Measurements from ENCODE around the gene HSPA5.
"Not testable (repeated sequence)": the region's sequence is repeated elsewhere in the genome, so short reads cannot be mapped to it uniquely, and the experiment has no call there.

Gene HSPA5

GRCh38 chr9:125241000-125241862 is at the start of gene HSPA5:
Gene HSPA5 (minus strand): TSS chr9:125241343. CDS start chr9:125241126, 217 bp downstream.
- DNase-seq (ENCODE audit: low spot score) = peak; percentile 98

- DNase-seq (ENCODE audit: low spot score) = not testable (repeated sequence)
Observed at GRCh38 chr9:125286935-125287433, 45.8 kb upstream of the HSPA5 start.

DNA sequence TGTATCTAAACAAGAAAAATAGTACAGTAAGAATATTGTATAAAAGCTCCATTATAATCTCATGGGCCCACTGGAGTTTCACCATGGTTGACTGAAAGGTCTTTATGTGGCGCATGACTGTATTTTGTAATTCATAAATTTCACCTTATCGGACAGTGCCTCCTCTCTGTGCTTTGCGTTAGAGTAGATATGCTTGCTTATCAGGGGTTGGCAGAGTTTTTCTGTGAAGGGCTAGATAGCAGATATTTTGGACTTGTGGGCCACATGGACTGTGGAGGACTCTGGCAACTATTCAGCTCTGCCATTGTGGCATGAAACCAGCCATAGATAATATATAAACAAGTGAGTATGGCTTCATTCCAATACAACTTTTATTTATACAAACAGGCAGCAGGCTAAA is 43.7 kb upstream of the HSPA5 start:
- DNase-seq (ENCODE audit: low spot score) = peak; percentile 93

GRCh38 chr9:125280945-125281344 is 39.8 kb upstream of the HSPA5 start:
- no peak for DNase-seq (ENCODE audit: low spot score)

DNA sequence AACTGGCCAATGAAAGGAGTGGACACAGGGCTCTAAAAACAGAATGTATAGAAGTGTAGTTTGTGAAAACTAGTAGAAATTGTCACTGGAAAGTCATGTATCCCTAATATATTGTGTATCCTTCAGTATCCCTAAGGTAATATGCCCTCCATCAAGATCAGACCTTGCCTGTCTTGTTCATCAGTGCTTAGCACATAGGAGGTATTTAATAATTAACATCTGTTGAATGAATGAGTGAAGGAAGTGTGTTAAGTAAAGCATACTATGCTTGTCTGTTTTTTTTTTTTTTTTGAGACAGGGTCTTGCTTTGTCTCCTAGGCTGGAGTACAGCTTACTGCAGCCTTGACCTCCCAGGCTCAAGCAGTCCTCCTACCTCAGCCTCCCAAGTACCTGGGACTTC is 36.3 kb upstream of the HSPA5 start:
- DNase-seq (ENCODE audit: low spot score) = no peak

- no peak for DNase-seq (ENCODE audit: low spot score)
Observed at GRCh38 chr9:125276771-125277170, 35.6 kb upstream of the HSPA5 start.

DNA sequence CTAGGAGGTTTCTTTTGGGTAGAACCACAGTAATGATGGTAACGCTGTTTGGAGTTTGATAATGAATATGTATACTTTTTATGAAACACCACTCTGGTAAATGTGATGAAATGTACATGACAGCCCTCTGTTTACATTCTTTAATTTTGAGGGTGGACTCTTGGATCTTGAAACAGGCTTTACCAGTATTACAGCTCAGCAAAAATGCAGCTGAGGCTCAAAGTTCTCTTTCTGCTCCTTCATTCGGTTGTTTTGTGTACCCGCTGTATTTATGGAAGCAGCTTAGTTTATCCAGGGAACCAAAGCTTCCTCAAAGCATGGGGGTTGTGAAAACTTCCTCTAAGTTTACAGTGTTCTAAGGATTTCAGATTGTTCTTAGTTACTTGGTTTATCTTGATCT is 31.6 kb upstream of the HSPA5 start:
- DNase-seq (ENCODE audit: low spot score) = peak; percentile 41

DNA sequence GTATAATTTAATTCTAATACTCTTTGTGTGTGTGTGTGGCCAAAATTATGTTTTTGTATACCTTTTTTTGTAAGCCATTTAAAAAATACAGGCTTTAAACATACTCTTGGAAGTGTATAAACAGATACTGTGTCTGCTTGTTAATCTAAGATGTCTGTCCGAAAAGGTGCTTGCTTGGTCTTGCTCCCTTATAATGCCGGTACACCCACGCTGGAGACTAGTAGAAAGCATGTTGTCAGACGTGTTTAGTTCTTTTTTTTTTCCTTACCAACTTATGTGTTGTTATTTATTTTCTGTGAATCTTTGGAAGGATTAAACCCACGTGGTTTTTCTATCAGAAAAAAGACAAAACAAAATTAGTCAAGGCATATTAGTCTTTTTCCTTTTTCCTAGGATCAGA is 29.9 kb upstream of the HSPA5 start:
- no peak for DNase-seq (ENCODE audit: low spot score)

DNA sequence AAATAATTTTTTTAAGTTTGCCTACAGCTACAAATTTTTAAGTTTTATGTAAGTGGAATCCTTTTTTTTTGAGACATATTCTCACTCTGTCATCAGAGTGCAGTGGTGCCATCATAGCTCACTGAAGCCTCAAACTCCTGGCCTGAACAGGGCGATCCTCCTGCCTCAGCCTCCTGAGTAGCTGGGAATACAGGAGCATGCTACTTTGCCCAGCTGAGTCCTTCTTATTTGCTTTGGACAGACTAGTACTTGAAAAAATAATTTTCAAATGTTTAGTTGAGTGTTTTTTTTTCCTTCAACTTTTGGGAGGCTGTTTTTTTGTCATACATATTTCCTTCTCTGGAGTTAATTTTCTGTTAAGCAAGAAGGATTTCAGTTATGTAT is 27.9 kb upstream of the HSPA5 start:
- no peak for DNase-seq (ENCODE audit: low spot score)

DNA sequence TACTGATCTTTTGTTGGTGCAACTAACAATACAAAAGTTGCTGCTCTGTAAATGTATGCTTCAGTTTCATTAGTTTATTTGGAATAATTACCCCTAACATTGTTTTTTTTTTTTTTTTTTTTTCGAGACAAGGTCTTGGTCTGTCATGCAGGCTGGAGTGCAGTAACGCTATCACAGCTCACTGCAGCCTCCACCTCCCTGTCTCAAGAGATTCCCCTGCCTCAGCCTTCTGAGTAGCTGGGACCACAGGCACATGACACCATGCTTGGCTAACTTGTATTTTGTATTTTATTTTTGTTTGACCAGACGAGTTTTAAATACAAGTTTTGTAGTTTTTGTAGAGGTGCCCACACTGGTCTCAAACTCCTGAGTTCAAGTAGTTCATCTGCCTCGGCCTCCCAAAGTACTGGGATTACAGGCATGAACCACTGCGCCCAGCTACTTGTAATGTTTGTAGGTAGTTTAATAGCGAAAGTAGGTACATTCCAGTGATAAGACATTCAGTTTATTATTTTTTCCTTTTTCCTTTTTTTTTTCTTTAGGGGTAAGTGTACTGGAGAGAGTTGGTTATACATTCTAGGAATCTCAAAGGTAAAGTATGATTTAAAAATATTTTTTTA is 27.4 kb upstream of the HSPA5 start:
- DNase-seq (ENCODE audit: low spot score) = no peak

- not testable (repeated sequence) for DNase-seq (ENCODE audit: low spot score)
Observed at GRCh38 chr9:125264068-125264467, 22.9 kb upstream of the HSPA5 start.

- DNase-seq (ENCODE audit: low spot score) = peak; percentile 74
Observed at GRCh38 chr9:125262294-125262991, 21.3 kb upstream of the HSPA5 start.

- peak; percentile 93 for DNase-seq (ENCODE audit: low spot score)
Observed at GRCh38 chr9:125261501-125262293, 20.6 kb upstream of the HSPA5 start, which contains the start of gene GAPVD1. Gene GAPVD1 (plus strand): TSS chr9:125261826. CDS start chr9:125298922, 37,096 bp downstream.

DNA sequence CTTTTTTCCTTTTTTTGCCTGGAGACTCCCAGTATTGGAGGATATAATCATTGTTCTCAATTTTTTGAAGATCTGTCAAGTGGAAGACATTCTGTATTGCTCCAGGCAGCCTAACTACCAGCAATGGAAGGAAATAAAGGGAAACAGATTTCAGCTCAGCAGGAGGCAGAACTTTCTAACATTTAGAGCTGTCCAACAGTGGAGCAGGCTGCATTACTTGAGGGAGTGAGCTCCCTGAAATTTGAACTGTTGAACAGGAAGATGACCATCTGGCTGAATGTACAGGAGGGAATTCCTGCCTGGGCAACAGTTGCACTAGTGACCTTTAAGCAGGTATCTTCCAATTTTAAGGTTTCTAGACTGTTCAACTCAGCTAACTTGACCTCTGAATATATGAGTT is 19.4 kb upstream of the HSPA5 start:
- no peak for DNase-seq (ENCODE audit: low spot score)

DNA sequence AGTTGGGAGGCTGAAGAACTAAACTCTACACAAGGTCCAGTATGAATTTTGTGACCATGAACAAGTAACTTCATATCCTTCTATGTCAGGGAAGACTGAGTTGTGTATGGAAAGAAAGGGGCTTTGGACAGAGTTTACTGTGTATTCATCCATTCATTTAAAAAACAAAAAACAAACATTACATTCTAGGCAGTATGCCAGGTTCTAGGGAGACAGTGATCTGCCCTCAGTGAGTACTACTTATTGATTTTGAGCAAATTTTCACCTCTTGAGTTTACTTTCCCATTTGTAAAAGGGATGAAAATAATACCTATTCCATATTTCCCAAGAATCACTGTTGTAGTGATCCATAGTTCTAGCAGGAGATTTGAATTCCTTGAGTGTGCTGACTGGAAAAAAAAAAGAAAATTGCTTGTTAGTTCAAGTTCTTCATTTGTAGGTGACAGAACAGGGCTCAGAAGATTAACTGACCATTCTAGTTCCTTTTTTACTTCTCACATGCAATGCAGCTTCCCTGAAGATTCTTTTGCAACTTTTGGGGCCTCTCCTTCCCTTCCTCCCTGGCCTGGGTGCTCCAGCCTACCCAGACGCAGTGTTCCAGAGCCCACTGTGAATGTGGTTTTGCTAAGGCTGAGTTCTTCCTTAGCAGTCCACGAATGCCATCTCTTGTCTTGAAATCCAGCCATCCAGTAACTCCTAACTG is 17.8 kb upstream of the HSPA5 start:
- DNase-seq (ENCODE audit: low spot score) = no peak

DNA sequence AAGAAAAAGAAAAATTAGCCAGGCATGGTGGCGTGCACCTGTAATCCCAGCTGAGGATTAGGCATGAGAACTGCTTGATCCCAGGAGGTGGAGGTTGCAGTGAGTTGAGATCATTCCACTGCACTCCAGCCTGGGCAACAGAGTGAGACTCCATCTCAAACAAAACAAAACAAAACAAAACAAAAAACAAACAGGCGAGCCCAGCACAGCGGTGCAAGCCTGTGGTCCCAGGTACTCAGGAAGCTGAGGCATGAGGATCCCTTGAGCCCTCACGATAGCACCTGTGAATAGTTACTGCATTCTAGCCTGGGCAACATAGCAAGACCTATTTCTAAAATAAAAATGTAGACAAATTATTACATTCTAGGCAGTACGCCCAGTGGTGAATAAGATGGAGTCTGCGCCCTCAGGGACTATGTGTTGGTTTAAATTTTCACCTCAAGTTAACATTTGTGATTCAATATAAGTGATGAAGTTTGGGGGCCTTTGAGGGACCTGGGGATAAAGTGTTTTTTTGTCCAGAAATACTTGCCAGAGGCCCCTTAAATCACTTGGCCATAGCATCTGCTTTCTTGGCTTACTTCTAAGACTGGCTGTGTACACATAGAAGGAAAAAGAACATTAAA is 17.1 kb upstream of the HSPA5 start:
- DNase-seq (ENCODE audit: low spot score) = no peak

DNA sequence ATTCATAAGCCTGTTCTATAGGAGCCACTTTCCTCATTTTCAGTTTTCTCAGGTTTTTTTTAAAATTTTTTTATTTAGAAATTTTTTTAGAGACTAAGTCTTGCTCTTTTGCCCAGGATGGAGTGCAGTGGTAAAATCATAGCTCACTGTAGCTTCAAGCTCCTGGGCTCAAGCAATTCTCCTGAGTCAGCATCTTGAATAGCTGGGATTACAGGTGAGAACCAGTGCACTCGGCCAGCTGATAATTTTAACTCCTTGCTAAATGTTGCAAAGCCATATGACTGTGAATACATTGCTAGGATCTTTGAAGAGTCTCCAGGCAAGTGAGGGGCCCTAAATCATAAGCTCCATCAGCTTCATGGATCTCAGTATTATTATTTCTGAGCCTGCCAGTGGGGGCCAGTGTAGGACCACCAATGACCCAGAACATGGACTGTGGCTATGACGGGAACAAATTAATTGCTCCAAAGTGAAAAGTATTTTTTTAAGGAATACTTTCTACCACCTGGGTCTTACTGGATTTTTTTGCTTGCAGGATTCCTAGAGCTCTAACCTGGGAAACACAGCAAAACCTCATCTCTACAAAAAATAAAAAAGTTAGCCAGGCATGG is 14.7 kb upstream of the HSPA5 start:
- DNase-seq (ENCODE audit: low spot score) = peak; percentile 77

GRCh38 chr9:125254231-125254630 is 13.1 kb upstream of the HSPA5 start:
- DNase-seq (ENCODE audit: low spot score) = no peak

- DNase-seq (ENCODE audit: low spot score) = no peak
Observed at GRCh38 chr9:125246261-125246667, 5.1 kb upstream of the HSPA5 start.

DNA sequence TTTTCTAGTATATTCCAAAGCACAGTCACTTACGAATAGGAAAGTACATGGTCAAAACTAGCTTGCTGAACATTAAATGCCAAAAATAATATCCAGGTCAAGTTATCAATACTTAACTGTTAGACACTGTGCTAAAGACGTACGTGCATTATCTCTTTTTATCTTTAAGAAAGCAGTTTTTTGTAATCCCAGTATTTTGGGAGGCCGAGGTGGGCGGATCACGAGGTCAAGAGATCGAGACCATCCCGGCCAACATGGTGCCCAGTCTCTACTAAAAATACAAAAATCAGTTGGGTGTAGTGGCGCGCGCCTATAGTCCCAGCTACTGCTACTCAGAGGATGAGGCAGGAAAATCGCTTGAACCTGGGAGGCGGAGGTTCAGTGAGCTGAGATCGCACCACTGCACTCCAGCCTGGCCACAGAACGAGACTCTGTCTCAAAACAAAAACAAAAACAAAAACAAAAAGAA is 2.7 kb upstream of the HSPA5 start:
- no peak for DNase-seq (ENCODE audit: low spot score)

Measured in hematopoietic multipotent progenitor cell treated with erythropoietin and hydrocortisone succinate and interleukin-3 and kit ligand, for 17 days (in vitro differentiated cells).